Stimulated activated naive CD8-positive, alpha-beta T cell treated with anti-CD3 and anti-CD28 coated beads, Interleukin-15, amount 100 ng/mL, for 72 hours (primary cell): ENCODE measurements around the gene EPAS1.

Experiments used
- ATAC-seq: fragments of 150-1000 bp; cut with Tn5 transposase; 2 replicates; pipeline ENCODE4 v1.10.0; 2021; ENCODE audit warnings: mild to moderate bottlenecking, moderate library complexity
- DNase-seq, 2 donors: peaks; one replicate each; pipeline ENCODE4 v3.0.0; 2021 to 2022
- H3K27ac Mint-ChIP-seq, 2 donors: one replicate each; pipeline ENCODE4 v1.8.0; 2022; ENCODE audit warnings: mild to moderate bottlenecking in 2 of 2, mixed read lengths in 2 of 2, moderate library complexity in 2 of 2
- H3K27me3 Mint-ChIP-seq: one replicate; pipeline ENCODE4 v1.8.0; 2022; ENCODE audit warnings: mixed read lengths
- H3K4me1 Mint-ChIP-seq: one replicate; pipeline ENCODE4 v1.8.0; 2022; ENCODE audit warnings: mild to moderate bottlenecking, mixed read lengths
- H3K4me3 Mint-ChIP-seq, 2 donors: one replicate each; pipeline ENCODE4 v1.8.0; 2022; ENCODE audit warnings: mild to moderate bottlenecking in 2 of 2, mixed read lengths in 2 of 2, moderate library complexity in 1 of 2
- H3K9me3 Mint-ChIP-seq, 2 donors: one replicate each; pipeline ENCODE4 v1.8.0; 2022; ENCODE audit warnings: mixed read lengths in 2 of 2

Gene EPAS1

GRCh38 chr2:46286715-46287114 lies 10.5 kb upstream of the EPAS1 start:
- H3K9me3 Mint-ChIP-seq, result no peaks in the 10 kb centered on the region
- peaks cover 8% of the 10 kb centered on the region for H3K27me3 Mint-ChIP-seq

GRCh38 chr2:46290078-46290477 lies 7.1 kb upstream of the EPAS1 start:
- Mint-ChIP-seq H3K4me3 (no peak overlapping the region), H3K9me3 (no peaks in the 10 kb centered on the region), H3K27ac (no peak overlapping the region), H3K4me1 (no peaks in the 10 kb centered on the region), H3K27me3 (peaks cover 22% of the 10 kb centered on the region)
- DNase-seq (no peak), ATAC-seq (no peak)

More at GRCh38 chr2:46286715-46287114, 10.5 kb upstream of the EPAS1 start:
- Mint-ChIP-seq H3K4me1 (no peaks in the 10 kb centered on the region), H3K4me3 (no peak overlapping the region), H3K27ac (no peak overlapping the region)
- DNase-seq (no peak), ATAC-seq (no peak)

- no peaks in the 10 kb centered on the region for H3K9me3 Mint-ChIP-seq
- no peak for ATAC-seq
- H3K27ac Mint-ChIP-seq, result no peak overlapping the region
- peaks cover 51% of the 10 kb centered on the region for H3K27me3 Mint-ChIP-seq
- H3K4me3 Mint-ChIP-seq, result no peak overlapping the region
- peaks cover 11% of the 10 kb centered on the region for H3K4me1 Mint-ChIP-seq
- DNase-seq, result no peak
These were observed 3.7 kb upstream of the EPAS1 start for GRCh38 chr2:46293466-46293865.

GRCh38 chr2:46294176-46294836 lies 2.9 kb upstream of the EPAS1 start:
- H3K27me3 Mint-ChIP-seq, result peaks cover 60% of the 10 kb centered on the region
- H3K4me1 Mint-ChIP-seq, result peaks cover 19% of the 10 kb centered on the region
- ATAC-seq (no peak), DNase-seq (no peak)
- H3K4me3 Mint-ChIP-seq, result no peak overlapping the region
- H3K27ac Mint-ChIP-seq, result no peak overlapping the region
- H3K9me3 Mint-ChIP-seq, result no peaks in the 10 kb centered on the region

GRCh38 chr2:46296216-46296839 lies 879 bp upstream of the EPAS1 start:
- peak; percentile 1 for ATAC-seq
- H3K9me3 Mint-ChIP-seq, result no peaks in the 10 kb centered on the region
- peaks cover 80% of the 10 kb centered on the region for H3K27me3 Mint-ChIP-seq
- peaks cover 25% of the 10 kb centered on the region for H3K4me1 Mint-ChIP-seq
- peak in 1 of 2 donors; percentile 37 for DNase-seq
- H3K4me3 Mint-ChIP-seq, result peak overlapping the region; percentile 63 to 66
- no peak overlapping the region for H3K27ac Mint-ChIP-seq

- DNase-seq, result peak; percentile 52 to 59
- Mint-ChIP-seq H3K27ac (peak overlapping the region; percentile 37 to 63), H3K9me3 (no peaks in the 10 kb centered on the region), H3K4me1 (peaks cover 25% of the 10 kb centered on the region), H3K27me3 (peaks cover 94% of the 10 kb centered on the region), H3K4me3 (peak overlapping the region; percentile 91 to 93)
- ATAC-seq, result peak; percentile 60
These were observed 502 bp downstream of the EPAS1 start for GRCh38 chr2:46297546-46298271.

- Mint-ChIP-seq H3K4me3 (peak overlapping the region; percentile 91 to 93), H3K9me3 (no peaks in the 10 kb centered on the region), H3K27me3 (peaks cover 95% of the 10 kb centered on the region), H3K27ac (peak overlapping the region; percentile 63 to 92), H3K4me1 (peaks cover 25% of the 10 kb centered on the region)
- no peak for ATAC-seq
- no peak for DNase-seq
These were observed 990 bp downstream of the EPAS1 start for GRCh38 chr2:46298272-46298521.

- DNase-seq (peak; percentile 35 to 36), ATAC-seq (peak; percentile 25)
- H3K27ac Mint-ChIP-seq, result peak overlapping the region in 1 of 2 donors; percentile 92
- H3K4me3 Mint-ChIP-seq, result peak overlapping the region; percentile 91 to 93
- H3K9me3 Mint-ChIP-seq, result no peaks in the 10 kb centered on the region
- H3K27me3 Mint-ChIP-seq, result peaks cover 95% of the 10 kb centered on the region
- H3K4me1 Mint-ChIP-seq, result peaks cover 27% of the 10 kb centered on the region
These were observed 1.5 kb downstream of the EPAS1 start for GRCh38 chr2:46298522-46299353.

GRCh38 chr2:46299365-46300263 lies 2.4 kb downstream of the EPAS1 start:
- H3K4me3 Mint-ChIP-seq, result peak overlapping the region; percentile 91 to 93

GRCh38 chr2:46300406-46300832 lies 3.2 kb downstream of the EPAS1 start:
- H3K4me1 Mint-ChIP-seq, result peaks cover 44% of the 10 kb centered on the region
- peaks cover 0 to 5% of the 10 kb centered on the region in 2 donors for H3K9me3 Mint-ChIP-seq
- DNase-seq, result no peak
- H3K27ac Mint-ChIP-seq, result no peak overlapping the region
- no peak for ATAC-seq
- no peak overlapping the region for H3K4me3 Mint-ChIP-seq
- peaks cover 92% of the 10 kb centered on the region for H3K27me3 Mint-ChIP-seq

More at GRCh38 chr2:46299365-46300263, 2.4 kb downstream of the EPAS1 start:
- H3K4me1 Mint-ChIP-seq, result peaks cover 36% of the 10 kb centered on the region
- peaks cover 92% of the 10 kb centered on the region for H3K27me3 Mint-ChIP-seq
- no peak for DNase-seq
- no peak for ATAC-seq
- H3K9me3 Mint-ChIP-seq, result no peaks in the 10 kb centered on the region
- no peak overlapping the region for H3K27ac Mint-ChIP-seq

GRCh38 chr2:46302005-46302695 lies 4.9 kb downstream of the EPAS1 start:
- Mint-ChIP-seq H3K9me3 (peaks cover 0 to 5% of the 10 kb centered on the region in 2 donors), H3K27ac (no peak overlapping the region), H3K27me3 (peaks cover 87% of the 10 kb centered on the region), H3K4me1 (peaks cover 46% of the 10 kb centered on the region), H3K4me3 (no peak overlapping the region)
- ATAC-seq (no peak), DNase-seq (no peak)

- H3K4me1 Mint-ChIP-seq, result peaks cover 38% of the 10 kb centered on the region
- no peak for DNase-seq
- peaks cover 0 to 5% of the 10 kb centered on the region in 2 donors for H3K9me3 Mint-ChIP-seq
These were observed 6.0 kb downstream of the EPAS1 start for GRCh38 chr2:46303233-46303632.

GRCh38 chr2:46303822-46304221 lies 6.6 kb downstream of the EPAS1 start:
- peaks cover 84% of the 10 kb centered on the region for H3K27me3 Mint-ChIP-seq
- H3K9me3 Mint-ChIP-seq, result peaks cover 0 to 5% of the 10 kb centered on the region in 2 donors
- H3K4me3 Mint-ChIP-seq, result no peak overlapping the region
- DNase-seq, result no peak
- ATAC-seq, result no peak
- H3K27ac Mint-ChIP-seq, result no peak overlapping the region
- peaks cover 32% of the 10 kb centered on the region for H3K4me1 Mint-ChIP-seq

More at GRCh38 chr2:46303233-46303632, 6.0 kb downstream of the EPAS1 start:
- Mint-ChIP-seq H3K27ac (no peak overlapping the region), H3K4me3 (no peak overlapping the region), H3K27me3 (peaks cover 88% of the 10 kb centered on the region)
- ATAC-seq, result no peak

GRCh38 chr2:46304635-46305034 lies 7.4 kb downstream of the EPAS1 start:
- peaks cover 24% of the 10 kb centered on the region for H3K4me1 Mint-ChIP-seq
- ATAC-seq (no peak), DNase-seq (no peak)
- peaks cover 0 to 5% of the 10 kb centered on the region in 2 donors for H3K9me3 Mint-ChIP-seq
- H3K27ac Mint-ChIP-seq, result no peak overlapping the region
- H3K27me3 Mint-ChIP-seq, result peaks cover 83% of the 10 kb centered on the region
- no peak overlapping the region for H3K4me3 Mint-ChIP-seq
